ENCODE measurements around the gene ZNF778.
"Not testable (repeated sequence)": the region's sequence is repeated elsewhere in the genome, so short reads cannot be mapped to it uniquely, and the experiment has no call there.

ZNF778 gene

GRCh38 chr16:89219365-89219764, 1.9 kb downstream of the ZNF778 start:
- DNase-seq = no peak

DNA sequence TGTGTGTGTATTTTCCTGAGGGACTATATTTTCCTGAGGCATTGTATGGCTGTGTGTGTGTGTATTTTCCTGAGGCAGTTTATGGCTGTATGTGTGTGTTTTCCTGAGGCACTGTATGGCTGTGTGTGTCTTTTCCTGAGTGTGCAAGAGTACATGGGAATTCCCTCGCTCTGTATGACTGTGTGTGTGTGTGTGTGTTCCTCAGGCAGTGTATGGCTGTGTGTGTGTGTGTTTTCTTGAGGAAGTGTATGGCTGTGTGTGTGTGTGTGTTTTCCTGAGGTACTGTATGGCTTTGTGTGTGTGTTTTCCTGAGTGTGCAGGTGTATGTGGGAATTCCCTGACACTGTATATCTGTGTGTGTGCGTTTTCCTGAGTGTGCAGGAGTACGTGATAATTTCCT, 4.1 kb downstream of the ZNF778 start:
- no peak for DNase-seq

DNA sequence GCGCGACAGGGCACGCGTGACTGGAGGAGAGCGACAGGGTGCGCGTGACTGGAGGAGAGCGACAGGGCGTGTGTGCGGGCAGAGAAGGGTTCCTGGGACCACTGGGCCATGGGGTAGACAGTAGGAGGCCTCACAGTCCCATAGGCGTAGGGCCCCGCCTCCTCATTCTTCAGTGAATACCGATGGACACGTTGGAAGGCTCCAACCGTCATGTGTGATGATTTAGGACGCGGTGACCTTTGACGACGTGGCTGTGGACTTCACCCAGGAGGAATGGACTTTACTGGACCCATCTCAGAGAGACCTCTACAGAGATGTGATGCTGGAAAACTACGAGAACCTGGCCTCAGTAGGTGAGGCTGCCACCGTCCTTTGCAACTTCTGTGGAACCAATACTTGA, 5.4 kb downstream of the ZNF778 start:
- no peak for DNase-seq

GRCh38 chr16:89224665-89225064, 7.2 kb downstream of the ZNF778 start:
- no peak for DNase-seq

DNA sequence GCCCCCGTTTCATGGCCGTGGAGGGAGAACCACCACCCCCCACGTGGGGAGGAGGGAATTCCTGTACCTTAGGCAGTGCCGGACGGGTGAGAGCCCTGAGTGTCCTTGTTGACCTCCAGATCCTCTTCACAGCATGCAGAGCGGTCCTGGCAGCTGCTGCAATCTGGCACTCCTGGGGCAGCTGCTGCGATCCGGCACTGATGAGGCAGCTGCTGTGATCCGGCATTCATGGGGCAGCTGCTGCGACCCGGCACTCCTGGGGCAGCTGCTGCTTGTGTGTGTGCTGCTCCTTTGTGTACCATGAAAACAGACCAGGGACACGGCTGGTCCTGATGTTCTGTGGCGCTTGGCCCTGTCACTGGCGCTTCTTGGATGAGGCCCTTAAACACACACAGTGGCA, 12.8 kb downstream of the ZNF778 start:
- no peak for DNase-seq

- no peak for DNase-seq
Measured at GRCh38 chr16:89232107-89232506, 14.6 kb downstream of the ZNF778 start.

- no peak for DNase-seq
Measured at GRCh38 chr16:89233678-89234490, 16.4 kb downstream of the ZNF778 start.

- no peak for DNase-seq
Measured at GRCh38 chr16:89237733-89238132, 20.2 kb downstream of the ZNF778 start.

DNA sequence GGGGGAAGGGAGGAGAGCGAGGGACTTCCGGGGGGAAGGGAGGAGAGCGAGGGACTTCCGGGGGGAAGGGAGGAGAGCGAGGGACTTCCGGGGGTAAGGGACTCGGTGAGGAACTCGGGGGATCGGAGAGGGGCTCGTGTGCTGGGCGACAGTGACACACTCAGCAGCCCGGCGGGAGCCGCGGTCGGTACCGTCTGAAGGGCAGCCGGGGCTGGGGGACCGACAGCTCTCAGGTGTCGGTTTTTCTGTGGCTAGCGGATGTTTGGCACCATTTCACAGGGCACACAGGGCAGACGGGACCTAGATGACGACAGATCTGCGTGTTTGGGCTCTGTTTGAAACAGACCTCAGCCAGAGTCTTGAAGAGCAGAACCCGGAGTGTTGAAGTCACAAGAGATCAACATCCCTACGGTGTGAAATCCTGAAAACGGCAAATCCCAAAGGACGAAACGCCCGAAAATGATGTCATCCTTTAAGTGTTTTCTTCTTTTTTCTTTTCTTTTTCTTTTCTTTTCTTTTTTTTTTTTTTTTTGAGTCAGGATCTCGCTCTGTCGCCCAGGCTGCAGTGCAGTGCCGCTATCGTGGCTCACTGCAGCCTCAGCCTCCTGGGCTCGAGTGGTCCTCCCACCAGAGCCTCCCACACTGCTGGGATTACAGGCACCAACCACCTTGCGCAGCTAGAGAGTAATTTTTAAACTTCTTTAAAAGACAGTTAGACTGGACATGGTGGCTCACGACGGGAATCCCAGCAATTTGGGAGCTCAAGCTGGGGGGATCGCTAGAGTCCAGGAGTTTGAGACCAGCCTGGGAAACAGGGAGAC, 23.9 kb downstream of the ZNF778 start:
- DNase-seq = peak; percentile 26

- DNase-seq = no peak
Measured at GRCh38 chr16:89242795-89243200, 25.3 kb downstream of the ZNF778 start.

- no peak for DNase-seq
Measured at GRCh38 chr16:89243664-89244063, 26.2 kb downstream of the ZNF778 start.

DNA sequence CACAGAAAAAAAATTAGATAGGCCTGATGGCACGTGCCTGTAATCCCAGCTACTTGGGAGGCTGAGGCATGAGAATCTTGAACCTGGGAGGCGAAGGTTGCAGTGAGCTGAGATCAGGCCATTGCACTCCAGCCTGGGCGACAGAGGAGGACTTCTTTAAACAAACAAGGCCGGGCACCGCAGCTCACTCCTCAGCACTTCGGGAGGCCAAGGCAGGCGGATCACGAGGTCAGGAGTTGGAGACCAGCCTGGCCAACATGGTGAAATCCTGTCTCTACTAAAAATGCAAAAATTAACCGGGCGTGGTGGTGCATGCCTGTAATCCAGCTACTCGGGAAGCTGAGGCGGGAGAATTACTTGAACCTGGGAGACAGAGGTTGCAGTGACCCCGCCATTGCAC, 26.8 kb downstream of the ZNF778 start:
- not testable (repeated sequence) for DNase-seq

DNA sequence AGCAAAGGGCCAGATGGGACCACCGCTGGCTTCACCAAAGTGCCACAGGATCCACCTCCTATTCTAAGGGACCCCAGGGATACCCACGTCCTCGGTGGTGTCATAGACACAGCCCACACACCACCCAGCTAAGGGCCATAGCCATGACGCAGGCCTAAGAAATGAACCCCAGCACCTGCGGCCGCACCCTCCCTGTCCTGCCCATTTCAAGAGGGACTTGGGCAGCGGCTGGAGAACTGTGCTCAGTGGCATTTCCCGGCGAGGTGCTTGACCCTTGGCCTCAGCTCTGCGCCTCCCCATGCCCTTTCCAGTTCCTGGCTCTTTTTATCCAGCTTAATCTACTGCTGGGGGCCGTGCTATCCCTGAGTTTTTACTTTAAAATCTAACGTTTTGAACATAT, 27.3 kb downstream of the ZNF778 start:
- no peak for DNase-seq

GRCh38 chr16:89246383-89246902, 28.9 kb downstream of the ZNF778 start:
- no peak for DNase-seq

- DNase-seq = peak; percentile 55
Measured at GRCh38 chr16:89246903-89247733, 29.6 kb downstream of the ZNF778 start.

- DNase-seq = not testable (repeated sequence)
Measured at GRCh38 chr16:89247734-89248075, 30.2 kb downstream of the ZNF778 start.

- DNase-seq = no peak
Measured at GRCh38 chr16:89248196-89248982, 30.9 kb downstream of the ZNF778 start.

GRCh38 chr16:89253548-89254287, 36.2 kb downstream of the ZNF778 start:
- DNase-seq = no peak

GRCh38 chr16:89256651-89257254, 39.2 kb downstream of the ZNF778 start:
- DNase-seq = no peak

DNA sequence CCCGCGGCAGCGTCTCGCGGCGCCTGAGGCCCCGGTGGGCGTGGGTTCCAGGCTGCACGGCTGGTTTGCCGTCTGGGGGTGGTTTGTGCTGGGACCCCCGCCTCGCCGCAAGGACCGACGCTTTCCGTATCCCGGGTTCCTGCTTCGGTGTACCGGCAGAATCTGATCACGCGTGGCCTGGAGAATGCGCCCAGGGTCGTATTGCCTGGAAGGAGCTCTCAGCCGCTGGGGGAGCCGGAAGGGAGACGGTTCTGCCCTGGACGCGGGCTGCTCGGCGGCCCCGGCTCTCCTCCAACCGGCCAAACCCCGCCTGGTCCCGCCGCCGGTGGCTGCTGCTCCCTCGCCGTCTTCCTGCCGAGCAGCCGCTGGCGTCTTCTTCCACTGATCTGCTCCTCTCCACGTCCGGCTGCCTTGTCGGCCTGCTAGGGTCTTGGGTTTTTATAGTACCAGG, 39.8 kb downstream of the ZNF778 start:
- DNase-seq = no peak
